ENCODE measurements around the gene FPR1.

GRCh38 chr19:51702825-51703574 is 48.7 kb downstream of the FPR1 start:
- TF ChIP-seq, protein P1, sequence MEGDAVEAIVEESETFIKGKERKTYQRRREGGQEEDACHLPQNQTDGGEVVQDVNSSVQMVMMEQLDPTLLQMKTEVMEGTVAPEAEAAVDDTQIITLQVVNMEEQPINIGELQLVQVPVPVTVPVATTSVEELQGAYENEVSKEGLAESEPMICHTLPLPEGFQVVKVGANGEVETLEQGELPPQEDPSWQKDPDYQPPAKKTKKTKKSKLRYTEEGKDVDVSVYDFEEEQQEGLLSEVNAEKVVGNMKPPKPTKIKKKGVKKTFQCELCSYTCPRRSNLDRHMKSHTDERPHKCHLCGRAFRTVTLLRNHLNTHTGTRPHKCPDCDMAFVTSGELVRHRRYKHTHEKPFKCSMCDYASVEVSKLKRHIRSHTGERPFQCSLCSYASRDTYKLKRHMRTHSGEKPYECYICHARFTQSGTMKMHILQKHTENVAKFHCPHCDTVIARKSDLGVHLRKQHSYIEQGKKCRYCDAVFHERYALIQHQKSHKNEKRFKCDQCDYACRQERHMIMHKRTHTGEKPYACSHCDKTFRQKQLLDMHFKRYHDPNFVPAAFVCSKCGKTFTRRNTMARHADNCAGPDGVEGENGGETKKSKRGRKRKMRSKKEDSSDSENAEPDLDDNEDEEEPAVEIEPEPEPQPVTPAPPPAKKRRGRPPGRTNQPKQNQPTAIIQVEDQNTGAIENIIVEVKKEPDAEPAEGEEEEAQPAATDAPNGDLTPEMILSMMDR (IDR thresholded peaks at IDR 0.05): no peak
- no peak for TF ChIP-seq POLR2A (IDR thresholded peaks at IDR 0.05)
